Neural progenitor cell (in vitro differentiated cells): Measurements from ENCODE around the gene EHMT1. TPM values are rescaled to one million over a fixed set of nuclear protein-coding genes. Genes with fewer than 3 reads are reported as not detected.
A peak's percentile ranks its signal among the peaks of the same experiment; 100 is the strongest.

ENCODE experiments used
- DNase-seq: peaks from one replicate; pipeline ENCODE4 v3.0.0-alpha.2; 2016; ENCODE audit warnings: low spot score
- H2AFZ ChIP-seq: fragments of 200-600 bp; sonication (generic); replicated peaks from 2 replicates; pipeline ENCODE4 v1.6.1; 2016; ENCODE audit warnings: antibody characterized with exemption
- H3F3A ChIP-seq: fragments of 200-600 bp; sonication (generic); 2 replicates; pipeline ENCODE4 v1.6.1; 2016; ENCODE audit warnings: antibody characterized with exemption, low read depth
- H3K27ac ChIP-seq: fragments of 200-600 bp; sonication (generic); 2 replicates; pipeline ENCODE4 v1.5.1; 2016; ENCODE audit warnings: mild to moderate bottlenecking
- H3K27me3 ChIP-seq: fragments of 200-600 bp; sonication (generic); 2 replicates; pipeline ENCODE4 v1.6.1; 2016; ENCODE audit warnings: mild to moderate bottlenecking, moderate library complexity
- H3K36me3 ChIP-seq: fragments of 200-600 bp; sonication (generic); 2 replicates; pipeline ENCODE4 v1.5.1; 2016
- H3K4me1 ChIP-seq: fragments of 200-600 bp; sonication (generic); 2 replicates; pipeline ENCODE4 v1.6.1; 2016; ENCODE audit warnings: mixed run types
- H3K4me2 ChIP-seq: fragments of 200-600 bp; sonication (generic); 2 replicates; pipeline ENCODE4 v1.6.1; 2016
- H3K4me3 ChIP-seq: fragments of 200-600 bp; sonication (generic); 2 replicates; pipeline ENCODE4 v1.5.1; 2016
- H3K79me2 ChIP-seq: fragments of 200-600 bp; sonication (generic); 2 replicates; pipeline ENCODE4 v1.6.1; 2016; ENCODE audit warnings: low read depth
- H3K9ac ChIP-seq: fragments of 200-600 bp; sonication (generic); 2 replicates; pipeline ENCODE4 v1.6.1; 2016
- H3K9me3 ChIP-seq: fragments of 200-600 bp; sonication (generic); 2 replicates; pipeline ENCODE4 v1.5.1; 2016; ENCODE audit warnings: low read depth
- H4K20me1 ChIP-seq: fragments of 200-600 bp; sonication (generic); 2 replicates; pipeline ENCODE4 v1.6.1; 2016; ENCODE audit warnings: low read depth
- H3K27ac Mint-ChIP-seq: 3 replicates; pipeline ENCODE4 v1.8.0; 2021; ENCODE audit warnings: mixed read lengths
- H3K27me3 Mint-ChIP-seq: 2 replicates; pipeline ENCODE4 v1.8.0; 2022; ENCODE audit warnings: low read depth, mild to moderate bottlenecking, inconsistent platforms, moderate library complexity, mixed read lengths; ENCODE audit not compliant: insufficient read depth
- H3K36me3 Mint-ChIP-seq: 3 replicates; pipeline ENCODE4 v1.8.0; 2021; ENCODE audit warnings: mixed read lengths
- H3K4me1 Mint-ChIP-seq: 3 replicates; pipeline ENCODE4 v1.8.0; 2021; ENCODE audit warnings: mixed read lengths
- H3K4me3 Mint-ChIP-seq: 3 replicates; pipeline ENCODE4 v1.8.0; 2021; ENCODE audit warnings: mild to moderate bottlenecking, moderate library complexity, mixed read lengths
- H3K9me3 Mint-ChIP-seq: 3 replicates; pipeline ENCODE4 v1.8.0; 2020; ENCODE audit warnings: mixed read lengths
- EZH2 ChIP-seq: fragments of 200-600 bp; sonication (generic); IDR thresholded peaks from 2 replicates; pipeline ENCODE4 v1.6.1; 2017; ENCODE audit warnings: antibody characterized with exemption, mild to moderate bottlenecking, moderate library complexity
- EZH2phosphoT487 ChIP-seq: fragments of 200-600 bp; sonication (generic); IDR thresholded peaks from 2 replicates; pipeline ENCODE4 v1.6.1; 2017; ENCODE audit warnings: antibody characterized with exemption
- total RNA-seq: library from RNA; depleted of rRNA; stranded (reverse); fragments of >200 nt; gene quantifications from 2 replicates; pipeline ENCODE4 v1.2.3, GENCODE V29; 2015; ENCODE audit warnings: low replicate concordance
- TF ChIP-seq, protein P1 (sequence below): fragments of 200-600 bp; sonication (generic); IDR thresholded peaks from 2 replicates; pipeline ENCODE4 v1.5.1; 2017; ENCODE audit warnings: antibody characterized with exemption, mild to moderate bottlenecking

EHMT1 gene
- total RNA-seq, 1 donor from 2014 or later = 47.8 TPM

- Mint-ChIP-seq H3K9me3 (peaks cover 9% of the 10 kb centered on the region), H3K4me1 (peaks cover 23% of the 10 kb centered on the region), H3K36me3 (peaks cover 21% of the 10 kb centered on the region), H3K4me3 (no peak overlapping the region), H3K27me3 (peaks cover 2% of the 10 kb centered on the region), H3K27ac (peak overlapping the region; percentile 70)
- H3K36me3 ChIP-seq = no peaks in the 10 kb centered on the region
- H3K27me3 ChIP-seq = no peaks in the 10 kb centered on the region
- TF ChIP-seq EZH2 (no peak), EZH2phosphoT487 (no peak)
- TF ChIP-seq, protein P1, sequence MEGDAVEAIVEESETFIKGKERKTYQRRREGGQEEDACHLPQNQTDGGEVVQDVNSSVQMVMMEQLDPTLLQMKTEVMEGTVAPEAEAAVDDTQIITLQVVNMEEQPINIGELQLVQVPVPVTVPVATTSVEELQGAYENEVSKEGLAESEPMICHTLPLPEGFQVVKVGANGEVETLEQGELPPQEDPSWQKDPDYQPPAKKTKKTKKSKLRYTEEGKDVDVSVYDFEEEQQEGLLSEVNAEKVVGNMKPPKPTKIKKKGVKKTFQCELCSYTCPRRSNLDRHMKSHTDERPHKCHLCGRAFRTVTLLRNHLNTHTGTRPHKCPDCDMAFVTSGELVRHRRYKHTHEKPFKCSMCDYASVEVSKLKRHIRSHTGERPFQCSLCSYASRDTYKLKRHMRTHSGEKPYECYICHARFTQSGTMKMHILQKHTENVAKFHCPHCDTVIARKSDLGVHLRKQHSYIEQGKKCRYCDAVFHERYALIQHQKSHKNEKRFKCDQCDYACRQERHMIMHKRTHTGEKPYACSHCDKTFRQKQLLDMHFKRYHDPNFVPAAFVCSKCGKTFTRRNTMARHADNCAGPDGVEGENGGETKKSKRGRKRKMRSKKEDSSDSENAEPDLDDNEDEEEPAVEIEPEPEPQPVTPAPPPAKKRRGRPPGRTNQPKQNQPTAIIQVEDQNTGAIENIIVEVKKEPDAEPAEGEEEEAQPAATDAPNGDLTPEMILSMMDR = peak; percentile 84
- H3K79me2 ChIP-seq = peaks cover 92% of the 10 kb centered on the region
- no peak overlapping the region for H3K4me3 ChIP-seq
- H3K9ac ChIP-seq = no peak overlapping the region
- peaks cover 72% of the 10 kb centered on the region for H4K20me1 ChIP-seq
- peak overlapping the region; percentile 25 for H3K4me2 ChIP-seq
- peaks cover 3% of the 10 kb centered on the region for H3F3A ChIP-seq
- no peak overlapping the region for H3K27ac ChIP-seq
- peaks cover 14% of the 10 kb centered on the region for H3K4me1 ChIP-seq
- no peaks in the 10 kb centered on the region for H3K9me3 ChIP-seq
- H2AFZ ChIP-seq = no peak overlapping the region
- peak; percentile 83 for DNase-seq
These were observed 76.4 kb downstream of the EHMT1 start for GRCh38 chr9:137694962-137695875.

DNA sequence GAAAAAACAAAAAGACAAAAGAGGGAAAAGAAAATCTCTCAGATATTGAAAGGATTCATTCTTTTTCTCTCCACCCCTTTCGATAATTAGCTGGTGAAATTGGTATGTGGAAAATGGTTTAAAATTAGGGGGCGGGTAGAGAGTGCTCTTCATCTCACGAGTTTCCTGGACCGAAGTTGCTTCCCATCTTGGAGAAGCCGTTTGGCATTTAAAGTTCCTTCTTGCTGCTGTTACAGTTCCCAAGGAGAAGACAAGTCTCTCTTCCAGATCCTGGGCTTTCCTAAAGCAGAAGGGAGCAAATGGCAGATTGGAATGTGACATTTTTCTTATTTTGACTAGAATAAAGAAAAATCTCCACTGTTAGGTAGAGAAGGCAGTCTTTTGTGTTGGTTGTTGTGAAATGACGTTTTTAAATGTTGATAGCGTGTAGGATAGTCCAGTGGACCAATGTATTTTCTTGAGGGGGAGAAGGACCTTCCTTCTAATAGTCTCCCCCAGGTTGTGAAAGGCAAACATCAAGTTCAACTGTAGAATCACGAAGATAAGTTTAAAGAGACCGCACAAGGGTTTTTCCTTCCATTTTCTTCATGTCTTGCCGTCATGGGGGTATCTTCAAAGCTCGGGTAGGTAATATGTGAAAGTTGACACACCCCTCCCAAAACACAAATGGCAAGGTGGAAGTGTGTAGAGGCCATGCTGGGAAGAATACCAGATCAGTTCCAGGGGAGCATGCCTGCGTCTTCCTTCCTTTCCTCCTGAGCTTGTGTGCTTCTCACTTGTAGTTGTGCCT lies 77.5 kb downstream of the EHMT1 start:
- TF ChIP-seq EZH2phosphoT487 (no peak), EZH2 (no peak)
- TF ChIP-seq, protein P1 = no peak
- H3K36me3 Mint-ChIP-seq = peaks cover 30% of the 10 kb centered on the region
- H3K27ac ChIP-seq = no peak overlapping the region
- no peaks in the 10 kb centered on the region for H3K27me3 ChIP-seq
- H3F3A ChIP-seq = peaks cover 3% of the 10 kb centered on the region
- peaks cover 63% of the 10 kb centered on the region for H4K20me1 ChIP-seq
- H3K4me2 ChIP-seq = no peak overlapping the region
- H3K9me3 Mint-ChIP-seq = peaks cover 16% of the 10 kb centered on the region
- no peak overlapping the region for H3K9ac ChIP-seq
- no peak overlapping the region for H3K4me3 Mint-ChIP-seq
- H3K27me3 Mint-ChIP-seq = peaks cover 4% of the 10 kb centered on the region
- no peak for DNase-seq
- no peaks in the 10 kb centered on the region for H3K36me3 ChIP-seq
- no peak overlapping the region for H3K4me3 ChIP-seq
- H3K9me3 ChIP-seq = no peaks in the 10 kb centered on the region
- peaks cover 14% of the 10 kb centered on the region for H3K4me1 ChIP-seq
- H3K4me1 Mint-ChIP-seq = peaks cover 18% of the 10 kb centered on the region
- no peak overlapping the region for H3K27ac Mint-ChIP-seq
- peaks cover 92% of the 10 kb centered on the region for H3K79me2 ChIP-seq
- H2AFZ ChIP-seq = no peak overlapping the region

DNA sequence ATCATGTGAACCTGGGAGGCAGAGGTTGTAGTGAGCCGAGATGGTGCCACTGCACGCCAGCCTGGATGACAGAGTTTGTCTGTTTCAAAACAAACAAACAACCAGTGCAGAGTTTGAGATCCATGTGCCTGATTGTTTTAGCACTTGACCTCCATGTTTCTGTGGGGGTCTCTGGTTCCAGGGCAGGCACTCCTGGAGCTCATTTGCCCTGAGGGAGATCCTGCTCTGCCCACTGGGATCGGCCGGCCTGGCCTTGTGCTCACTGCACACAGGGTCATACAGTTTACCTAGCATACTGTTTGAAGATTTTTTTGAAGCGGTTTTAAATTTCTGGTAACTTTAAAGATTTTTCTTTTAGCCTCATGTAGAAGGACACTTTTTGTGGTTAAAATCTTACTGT lies 78.4 kb downstream of the EHMT1 start:
- Histone ChIP-seq H3K79me2 (peaks cover 92% of the 10 kb centered on the region), H2AFZ (no peak overlapping the region), H3F3A (peaks cover 3% of the 10 kb centered on the region), H3K36me3 (peaks cover 4% of the 10 kb centered on the region), H3K9me3 (no peaks in the 10 kb centered on the region), H4K20me1 (peaks cover 54% of the 10 kb centered on the region), H3K4me1 (peaks cover 14% of the 10 kb centered on the region), H3K27ac (no peak overlapping the region), H3K4me2 (no peak overlapping the region), H3K9ac (no peak overlapping the region), H3K27me3 (no peaks in the 10 kb centered on the region), H3K4me3 (no peak overlapping the region)
- Mint-ChIP-seq H3K9me3 (peaks cover 19% of the 10 kb centered on the region), H3K27me3 (peaks cover 4% of the 10 kb centered on the region), H3K4me3 (no peak overlapping the region), H3K36me3 (peaks cover 31% of the 10 kb centered on the region), H3K4me1 (peaks cover 14% of the 10 kb centered on the region), H3K27ac (no peak overlapping the region)
- no peak for DNase-seq
- TF ChIP-seq EZH2 (no peak), EZH2phosphoT487 (no peak)
- TF ChIP-seq, protein P1 = no peak
